ENCODE measurements around the gene NPTN. TPM values are rescaled to one million over a fixed set of nuclear protein-coding genes. Genes with fewer than 3 reads are reported as not detected.

NPTN gene
- total RNA-seq, 1 experiment from 2014 or later, result 90.9 TPM

- Histone ChIP-seq H4K20me1 (ENCODE audit: insufficient read depth) (peaks cover 24% of the 10 kb centered on the region), H3K4me2 (ENCODE audit: low read length) (no peak overlapping the region), H2AFZ (ENCODE audit: low read depth, low read length, poor library complexity, severe bottlenecking) (no peak overlapping the region), H3K9ac (ENCODE audit: low read length) (no peak overlapping the region), H3K9me3 (ENCODE audit: control insufficient read depth in 1 of 2, insufficient read depth in 1 of 2, low read depth in 1 of 2, low read length in 2 of 2) (no peaks in the 10 kb centered on the region), H3K36me3 (ENCODE audit: control insufficient read depth in 1 of 2, insufficient read depth in 2 of 2, low read length in 2 of 2) (no peaks in the 10 kb centered on the region), H3K27me3 (ENCODE audit: insufficient read depth, low read length) (no peaks in the 10 kb centered on the region), H3K4me1 (ENCODE audit: control insufficient read depth in 1 of 2, insufficient read depth in 2 of 2, low read length in 2 of 2) (no peaks in the 10 kb centered on the region), H3K27ac (ENCODE audit: low read depth, low read length) (no peak overlapping the region), H3K4me3 (replicated peaks in 1 of 2; ENCODE audit: low read depth in 1 of 2, low read length in 2 of 2) (no peak overlapping the region), H3K79me2 (ENCODE audit: insufficient read depth, low read length) (peaks cover 99% of the 10 kb centered on the region), H3K9me2 (ENCODE audit: insufficient read depth) (no peaks in the 10 kb centered on the region)
- no peak for DNase-seq (ENCODE audit: low read depth, low spot score)
- POLR2A ChIA-PET, result interaction anchor here (1.8 kb wide), 1 partner anchor 14 kb away, joined by 4 read pairs; no protein-coding TSS in a partner anchor
- intact Hi-C loops (cut with micrococcal nuclease), result no loop called here
- CTCF ChIA-PET, result interaction anchor here (1.7 kb wide), 1 partner anchor 18 kb away, joined by 7 read pairs; no protein-coding TSS in a partner anchor
- no peak for TF ChIP-seq EGR1 (IDR thresholded peaks at IDR 0.05; ENCODE audit: low read depth)
- TF ChIP-seq REST (IDR thresholded peaks at IDR 0.05; ENCODE audit: low read depth), result no peak
- TF ChIP-seq CBX3 (IDR thresholded peaks at IDR 0.05; ENCODE audit: low read depth), result no peak
- no peak for TF ChIP-seq RAD21 (IDR thresholded peaks at IDR 0.05; ENCODE audit: low read depth)
- TF ChIP-seq FOSL1 (IDR thresholded peaks at IDR 0.05; ENCODE audit: low read depth), result no peak
- TF ChIP-seq SP1 (IDR thresholded peaks at IDR 0.05; ENCODE audit: low read depth), result no peak
- TF ChIP-seq ELF1 (IDR thresholded peaks at IDR 0.05; ENCODE audit: borderline replicate concordance, low read depth), result no peak
- TF ChIP-seq, protein P1, sequence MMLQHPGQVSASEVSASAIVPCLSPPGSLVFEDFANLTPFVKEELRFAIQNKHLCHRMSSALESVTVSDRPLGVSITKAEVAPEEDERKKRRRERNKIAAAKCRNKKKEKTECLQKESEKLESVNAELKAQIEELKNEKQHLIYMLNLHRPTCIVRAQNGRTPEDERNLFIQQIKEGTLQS (IDR thresholded peaks at IDR 0.05), result no peak
- no peak for TF ChIP-seq POLR2AphosphoS5 (IDR thresholded peaks at IDR 0.05; ENCODE audit: low read depth, low read length)
- RAD21 ChIA-PET (ENCODE audit: low non-redundant PET in 1 of 2, low total read pairs in 2 of 2, uncharacterized antibody in 2 of 2, unreplicated experiment in 2 of 2), result no interaction called here
- BruUV-seq (replicated peaks), result no TSS peak
- ATAC-seq, result no peak
Observed at GRCh38 chr15:73617913-73618312, 15.3 kb downstream of the NPTN start.

All from HCT116 (cell line).